NCI-H524 (cell line): ENCODE data around the gene LDHB.
"Not testable (repeated sequence)": the region's sequence is repeated elsewhere in the genome, so short reads cannot be mapped to it uniquely, and the experiment has no call there.

Experiments used
- DNase-seq, 2 experiments: peaks; one replicate each; lab custom pipeline; 2025; lab: John Stamatoyannopoulos, UW

LDHB gene

DNA sequence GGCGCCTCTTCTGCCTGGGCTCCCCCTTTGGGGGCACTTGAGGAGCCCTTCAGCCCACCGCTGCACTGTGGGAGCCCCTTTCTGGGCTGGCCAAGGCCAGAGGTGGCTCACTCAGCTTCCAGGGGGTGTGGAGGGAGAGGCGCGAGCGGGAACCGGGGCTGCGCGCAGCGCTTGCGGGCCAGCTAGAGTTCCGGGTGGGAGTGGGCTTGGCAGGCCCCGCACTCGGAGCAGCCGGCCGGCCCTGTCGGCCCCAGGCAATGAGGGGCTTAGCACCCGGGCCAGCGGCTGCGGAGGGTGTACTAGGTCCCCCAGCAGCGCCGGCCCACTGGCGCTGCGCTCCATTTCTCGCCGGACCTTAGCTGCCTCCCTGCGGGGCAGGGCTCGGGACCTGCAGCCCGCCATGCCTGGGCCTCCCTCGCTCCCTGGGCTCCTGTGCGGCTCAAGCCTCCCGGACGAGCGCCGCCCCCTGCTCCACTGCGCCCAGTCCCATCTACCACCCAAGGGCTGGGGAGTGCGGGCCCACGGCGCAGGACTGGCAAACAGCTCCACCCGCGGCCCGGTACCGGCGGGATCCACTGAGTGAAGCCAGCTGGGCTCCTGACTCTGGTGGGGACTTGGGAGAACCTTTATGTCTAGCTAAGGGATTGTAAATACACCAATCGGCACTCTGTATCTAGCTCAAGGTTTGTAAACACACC is 3.9 kb upstream of the LDHB start:
- DNase-seq: not testable (repeated sequence)

DNA sequence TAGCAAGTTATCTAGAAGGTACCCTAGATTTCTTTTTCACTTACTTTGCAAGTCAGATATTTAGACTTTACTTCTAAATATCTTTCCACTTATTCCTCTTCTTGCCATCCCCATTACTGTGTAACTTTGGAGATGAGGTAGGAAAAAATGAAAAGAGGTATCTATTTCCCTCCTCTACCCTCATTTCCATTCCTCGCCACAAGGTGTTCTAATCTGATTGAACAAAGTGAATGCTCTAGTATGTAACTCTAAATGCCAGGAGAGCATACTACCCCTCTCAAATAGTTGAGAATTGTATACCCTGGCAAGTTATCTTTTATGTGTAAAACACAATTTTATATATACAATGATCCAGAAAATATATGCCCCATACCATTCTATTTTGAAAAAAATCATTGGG is 1.7 kb upstream of the LDHB start:
- DNase-seq: no peak

DNA sequence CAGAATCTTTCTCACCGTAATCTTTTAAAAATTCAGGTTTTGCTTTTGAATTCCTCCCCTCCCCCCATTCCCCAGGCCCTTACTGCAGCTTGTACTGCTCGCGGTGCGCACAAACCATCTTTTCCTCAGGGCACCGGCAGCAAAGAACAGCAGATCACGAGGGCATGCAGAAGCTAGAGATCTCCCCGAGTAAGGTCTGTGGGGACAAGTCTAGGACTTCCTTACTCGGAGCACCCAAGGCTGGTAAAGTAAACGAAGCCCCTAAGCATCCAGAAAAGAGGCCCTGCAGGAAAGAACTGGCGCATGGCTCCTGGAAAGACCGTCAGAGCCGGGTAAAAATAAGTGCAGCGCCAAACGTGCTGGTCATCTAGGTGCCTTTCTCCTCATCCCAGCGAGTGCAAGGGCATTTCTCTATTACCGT is 727 bp downstream of the LDHB start:
- DNase-seq: peak in 1 of 2 experiments; percentile 50

DNA sequence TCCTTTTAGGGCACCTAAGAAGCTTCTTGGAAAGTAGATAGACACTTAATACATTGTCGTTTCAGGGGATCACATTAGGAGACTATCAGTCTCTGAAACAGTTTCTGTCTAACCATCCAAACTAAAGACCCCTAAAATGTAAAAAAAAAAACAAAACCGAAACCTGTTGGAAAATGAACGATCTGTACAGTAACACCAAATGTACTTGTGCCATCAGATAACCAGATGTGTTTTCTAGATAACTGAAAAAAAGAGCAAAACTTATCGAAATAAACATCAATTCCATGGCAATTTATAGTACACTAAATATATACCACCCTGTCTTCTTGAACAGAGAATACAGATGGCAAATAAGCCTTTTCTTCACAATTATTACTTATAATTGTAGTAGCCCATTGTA is 2.1 kb downstream of the LDHB start:
- no peak for DNase-seq

DNA sequence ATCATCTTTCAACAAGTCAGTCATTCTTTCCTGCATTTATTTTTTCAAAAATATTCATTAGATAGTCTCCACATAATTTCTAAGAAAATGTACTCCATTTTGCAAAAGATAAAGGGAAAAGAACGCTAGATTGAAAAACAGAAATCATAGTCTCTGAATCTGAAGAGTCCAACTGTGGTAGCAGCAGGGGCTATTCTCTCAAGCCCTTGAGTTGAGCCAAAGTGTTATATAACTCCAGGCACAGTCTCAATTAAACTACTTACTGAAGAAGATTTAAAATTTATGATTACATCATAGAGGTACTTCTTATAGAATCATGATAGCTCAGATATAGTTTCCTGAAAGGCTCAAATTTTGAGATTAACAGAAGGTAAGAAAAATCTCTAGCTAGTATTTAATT is 5.8 kb downstream of the LDHB start:
- DNase-seq: no peak

DNA sequence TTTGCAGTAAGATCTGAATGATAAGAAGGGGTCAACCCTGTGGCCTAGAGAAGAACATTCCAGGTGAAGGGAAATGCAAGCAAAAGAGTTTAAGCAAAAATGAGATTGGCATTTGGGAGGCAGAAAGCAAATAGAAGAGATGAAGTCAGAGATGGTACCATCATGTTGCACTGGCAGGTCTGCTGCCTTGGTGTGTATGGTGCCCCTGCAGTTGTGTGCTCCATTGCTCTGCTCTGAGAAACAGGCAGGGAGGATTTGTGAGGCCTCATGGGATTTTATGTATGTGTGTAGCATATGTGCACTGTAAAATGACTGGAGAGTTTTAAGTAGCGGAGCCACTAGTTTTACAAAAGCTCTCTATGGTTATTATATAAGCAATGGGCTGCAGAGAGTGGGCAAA is 6.6 kb downstream of the LDHB start:
- DNase-seq: no peak

DNA sequence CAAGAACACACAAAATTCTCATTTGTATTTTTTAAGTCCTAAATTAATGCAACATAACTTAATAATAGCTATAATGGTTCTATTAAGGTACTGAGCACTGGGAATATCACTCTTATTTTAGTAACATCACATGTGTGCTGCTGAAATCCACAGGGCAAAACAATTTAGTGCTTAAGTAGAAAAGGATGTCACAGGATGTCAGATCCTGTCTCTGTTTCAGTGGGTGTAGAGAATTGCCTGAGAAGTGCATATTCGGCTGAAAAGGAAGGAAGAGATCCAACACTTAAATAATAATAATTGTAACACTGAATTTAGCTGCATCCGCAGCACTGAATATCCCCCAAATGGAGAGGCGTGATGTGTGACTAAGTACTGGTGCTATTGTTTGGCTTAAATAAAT is 8.6 kb downstream of the LDHB start:
- no peak for DNase-seq

DNA sequence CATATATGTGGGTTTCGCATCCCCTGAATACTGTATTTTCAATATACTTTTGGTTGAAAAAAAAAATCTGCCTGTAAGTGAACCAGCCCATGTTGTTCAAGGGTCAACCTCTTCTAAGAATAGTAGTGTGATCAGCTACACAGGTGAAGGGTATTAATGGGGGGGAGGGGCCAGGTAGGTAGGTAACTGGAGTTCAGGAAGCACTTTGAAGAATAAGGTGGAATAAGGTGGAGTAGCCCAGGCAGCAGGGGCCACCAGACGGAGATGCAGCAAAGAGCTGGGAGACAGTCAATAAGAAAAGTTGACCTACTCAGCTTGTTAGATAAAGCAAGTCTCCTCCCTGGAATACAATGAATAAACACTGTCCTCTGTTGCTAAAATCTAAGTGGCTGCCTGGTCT is 9.3 kb downstream of the LDHB start:
- DNase-seq: no peak

DNA sequence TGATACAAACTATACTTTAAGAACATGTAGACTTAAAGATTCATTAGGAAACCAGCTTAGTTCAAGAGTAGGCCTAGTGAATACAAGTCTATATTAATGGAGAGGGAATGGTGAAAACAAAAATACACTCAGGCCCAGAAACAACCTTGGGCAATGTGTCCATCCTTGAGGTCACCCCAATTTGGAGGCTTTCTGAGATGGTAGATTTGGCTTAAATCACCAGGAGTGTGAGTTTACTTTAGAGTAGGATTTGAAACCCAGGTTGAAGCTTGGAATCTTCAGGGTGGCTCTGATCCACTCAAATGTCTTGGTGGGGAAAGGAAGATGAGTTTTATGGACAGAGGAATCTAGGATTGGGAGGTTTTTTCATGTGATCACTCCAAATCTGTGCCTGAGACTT is 10.5 kb downstream of the LDHB start:
- DNase-seq: no peak

DNA sequence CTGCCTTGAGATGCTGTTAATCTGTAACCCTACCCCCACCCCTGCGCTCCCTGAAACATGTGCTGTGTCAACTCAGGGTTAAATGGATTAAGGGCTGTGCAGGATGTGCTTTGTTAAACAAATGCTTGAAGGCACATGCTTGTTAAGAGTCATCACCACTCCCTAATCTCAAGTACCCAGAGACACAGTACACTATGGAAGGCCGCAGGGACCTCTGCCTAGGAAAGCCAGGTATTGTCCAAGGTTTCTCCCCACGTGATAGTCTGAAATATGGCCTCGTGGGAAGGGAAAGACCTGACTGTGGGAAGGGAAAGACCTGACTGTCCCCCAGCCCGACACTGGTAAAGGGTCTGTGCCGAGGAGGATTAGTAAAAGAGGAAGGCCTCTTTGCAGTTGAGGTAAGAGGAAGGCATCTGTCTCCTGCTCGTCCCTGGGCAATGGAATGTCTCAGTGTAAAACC is 12.6 kb downstream of the LDHB start:
- DNase-seq: peak; percentile 30 to 74

DNA sequence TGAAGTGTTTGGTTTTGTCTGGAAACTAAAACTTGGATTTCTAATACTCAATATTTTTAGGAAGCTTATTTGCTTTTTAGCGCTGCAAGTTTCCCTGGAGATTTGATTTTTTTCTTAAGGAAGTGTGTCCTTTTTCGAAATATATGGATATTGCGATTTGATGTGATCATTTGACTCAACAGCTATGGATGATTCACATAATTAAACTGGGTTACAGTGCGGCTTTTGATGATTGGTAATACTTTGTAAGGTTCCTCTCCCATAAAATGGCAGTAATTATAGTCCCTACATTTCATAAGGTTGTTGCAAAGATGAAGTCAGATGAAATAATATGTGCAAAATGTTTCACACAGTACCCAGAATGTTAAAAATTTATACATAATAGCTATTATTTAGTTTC is 13.1 kb downstream of the LDHB start:
- DNase-seq: no peak

DNA sequence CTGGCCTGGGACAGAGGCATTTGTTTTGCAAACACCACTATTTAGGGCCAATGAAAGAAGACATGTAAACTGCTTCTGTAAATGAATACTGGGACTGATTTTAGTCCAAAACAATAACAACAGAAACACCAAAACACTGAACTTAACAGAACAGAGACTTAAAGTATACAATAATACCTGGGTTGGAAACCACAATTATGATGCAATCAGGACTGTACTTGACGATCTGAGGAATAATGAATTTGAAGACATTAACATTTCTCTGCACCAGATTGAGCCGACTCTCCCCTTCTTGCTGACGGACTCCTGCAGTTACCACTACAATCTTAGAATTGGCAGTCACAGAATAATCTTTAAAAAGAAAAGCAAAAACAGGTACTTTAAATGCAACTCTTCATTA is 13.9 kb downstream of the LDHB start:
- DNase-seq: no peak

DNA sequence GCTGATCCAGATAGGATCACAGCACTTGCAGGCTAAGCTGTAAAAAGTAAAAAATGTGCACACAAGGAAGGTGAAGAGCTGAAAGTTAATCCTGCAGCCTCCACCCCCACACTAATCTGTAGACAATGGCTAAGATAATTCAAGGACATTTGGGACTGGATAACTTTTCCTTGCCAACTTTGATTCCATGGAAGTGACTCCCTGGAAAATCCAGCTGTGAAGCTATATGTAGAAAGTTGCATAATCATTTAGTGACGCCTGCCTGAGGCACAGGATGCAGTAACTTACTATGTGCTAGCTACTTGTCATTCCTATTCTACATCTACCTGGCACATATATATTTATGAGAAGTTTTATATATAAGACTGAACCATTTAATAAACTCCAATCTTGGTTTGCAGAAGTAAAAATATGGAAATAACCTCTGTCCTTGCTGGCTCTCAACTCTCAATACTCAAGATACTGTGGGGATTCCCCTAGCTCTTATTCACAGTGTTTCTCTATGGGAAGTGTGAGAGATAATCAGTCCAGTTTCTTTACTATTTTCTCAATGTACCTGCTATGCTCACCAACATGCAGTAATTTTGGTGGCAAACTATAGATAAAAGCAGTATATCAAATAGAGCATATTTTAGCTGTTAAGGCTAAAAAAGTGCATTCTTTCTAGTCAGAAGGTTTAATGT is 14.8 kb downstream of the LDHB start:
- no peak for DNase-seq

DNA sequence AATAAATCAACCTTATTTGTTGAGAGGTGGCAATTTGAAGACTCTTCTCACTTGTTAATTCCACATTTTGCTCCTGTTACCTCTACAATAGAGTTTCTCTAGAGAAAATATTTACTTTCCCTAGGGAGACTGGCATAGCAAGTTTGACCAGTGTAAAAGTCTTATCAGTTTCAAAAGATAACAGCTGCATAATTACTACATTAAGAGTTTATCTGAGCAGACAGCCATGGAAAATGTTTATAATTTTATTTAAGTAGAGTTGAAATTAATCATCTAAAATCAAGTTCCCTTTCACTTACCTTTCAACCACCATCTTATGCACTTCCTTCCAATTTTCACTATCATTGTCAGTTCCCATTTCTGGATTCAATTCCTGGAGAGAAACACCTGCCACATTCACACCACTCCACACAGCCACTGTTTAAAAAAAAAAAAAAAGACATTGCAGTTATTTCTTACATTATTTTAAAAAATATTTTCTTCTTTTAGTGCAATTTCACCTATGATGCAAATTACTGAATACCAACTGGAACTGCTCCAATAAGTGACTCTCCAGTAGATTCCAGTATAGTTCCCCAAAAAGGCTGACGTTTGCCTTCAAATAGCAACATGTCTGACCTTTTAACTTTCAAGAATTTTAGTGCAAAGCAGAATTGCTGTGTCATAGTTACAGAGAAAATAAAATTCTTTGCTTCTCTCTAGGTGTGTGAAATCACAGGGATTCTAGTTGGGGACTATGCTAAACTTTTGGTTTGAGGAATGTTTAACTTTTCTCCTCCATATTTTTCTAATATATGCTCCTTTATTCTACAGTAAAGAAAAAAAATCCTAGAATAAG is 19.4 kb downstream of the LDHB start:
- DNase-seq: no peak

DNA sequence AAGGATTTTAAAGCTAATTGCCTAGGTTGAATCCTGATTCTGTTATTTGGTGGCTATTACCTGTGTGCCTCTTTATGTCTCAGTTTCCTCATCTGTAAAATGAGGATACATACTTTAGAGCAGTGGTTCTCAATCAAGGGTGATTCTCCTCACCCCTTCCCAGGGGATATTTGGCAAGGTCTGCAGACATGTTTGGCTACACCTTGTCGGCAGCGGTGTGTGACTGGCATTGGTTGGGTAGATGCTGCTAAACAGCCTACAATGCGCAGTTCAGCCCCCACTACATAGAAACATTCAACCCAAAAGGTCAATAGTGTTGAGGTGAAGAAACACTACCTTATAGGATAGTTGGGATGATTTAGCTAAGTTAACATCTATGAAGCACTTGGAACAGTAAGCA is 23.4 kb downstream of the LDHB start:
- no peak for DNase-seq

DNA sequence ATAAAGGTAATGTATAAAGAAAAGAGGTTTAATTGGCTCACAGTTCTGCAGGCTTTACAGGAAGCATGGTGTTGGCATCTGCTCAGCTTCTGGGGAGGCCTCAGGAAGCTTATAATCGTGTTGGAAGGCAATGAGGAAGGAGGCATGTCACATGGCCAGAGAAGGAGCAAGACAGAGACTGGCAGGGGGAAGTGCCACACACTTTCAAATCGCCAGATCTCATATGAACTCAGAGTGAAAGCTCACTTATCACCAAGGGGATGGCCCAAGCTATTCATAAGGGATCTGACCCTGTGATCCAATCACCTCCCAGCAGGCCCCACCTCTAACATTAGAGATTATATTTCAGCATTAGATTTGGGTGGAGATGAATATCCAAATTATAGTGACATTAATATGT is 26.3 kb downstream of the LDHB start:
- no peak for DNase-seq

DNA sequence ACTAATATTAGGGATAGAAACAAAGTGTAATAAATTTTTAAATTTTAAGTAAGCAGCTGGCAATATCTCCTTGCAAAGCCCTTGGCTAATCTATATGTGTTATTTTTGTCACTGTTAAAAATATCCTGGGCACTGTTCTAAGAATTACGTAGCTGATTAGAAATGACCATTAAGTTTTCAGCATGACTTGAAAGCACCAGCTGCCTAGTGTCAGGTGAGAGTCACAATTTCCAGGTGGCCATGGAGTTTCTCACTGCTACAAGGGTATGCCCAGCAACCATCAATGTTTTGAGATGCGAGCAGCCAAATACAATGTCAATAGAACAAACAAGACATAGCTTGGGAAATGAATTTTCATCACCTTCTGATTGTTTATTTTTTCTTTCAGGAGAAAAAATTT is 29.7 kb downstream of the LDHB start:
- DNase-seq: no peak

DNA sequence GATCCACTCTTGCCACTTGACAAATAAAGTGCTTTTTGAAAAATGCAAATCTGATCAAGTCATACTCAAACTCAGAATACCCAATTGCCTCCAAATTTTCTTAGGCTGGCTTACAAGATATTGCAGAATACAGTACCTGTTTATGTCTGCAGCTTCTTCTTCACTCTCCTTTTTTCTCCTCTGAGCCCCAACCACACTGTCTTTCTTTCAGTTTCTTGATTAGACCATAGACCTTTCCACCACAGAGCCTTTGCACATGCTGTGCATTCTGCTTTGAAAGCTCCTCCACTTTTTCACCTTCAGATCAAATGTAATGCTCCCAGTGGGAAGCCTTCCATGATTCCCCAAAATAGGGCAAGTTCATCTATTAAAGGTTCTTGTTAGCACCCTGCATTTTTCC is 39.1 kb downstream of the LDHB start:
- DNase-seq: no peak

DNA sequence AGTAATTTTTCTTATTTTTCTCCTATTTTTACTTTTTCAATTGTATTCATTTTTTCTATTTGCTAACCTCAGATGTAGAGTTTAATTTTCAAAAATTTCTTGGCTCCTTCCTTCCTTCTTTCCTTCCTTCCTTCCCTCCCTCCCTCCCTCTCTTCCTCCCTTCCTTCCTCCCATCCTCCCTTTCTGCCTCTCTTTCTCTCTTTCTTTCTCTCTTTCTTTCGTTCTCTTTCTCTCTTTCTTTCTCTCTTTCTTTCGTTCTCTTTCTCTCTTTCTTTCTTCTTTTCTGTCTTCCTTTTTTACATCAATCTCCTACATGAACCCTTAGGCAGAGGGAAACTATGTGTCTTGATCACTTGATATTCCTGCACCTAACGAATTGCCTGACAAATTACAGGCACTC is 40.6 kb downstream of the LDHB start:
- no peak for DNase-seq

DNA sequence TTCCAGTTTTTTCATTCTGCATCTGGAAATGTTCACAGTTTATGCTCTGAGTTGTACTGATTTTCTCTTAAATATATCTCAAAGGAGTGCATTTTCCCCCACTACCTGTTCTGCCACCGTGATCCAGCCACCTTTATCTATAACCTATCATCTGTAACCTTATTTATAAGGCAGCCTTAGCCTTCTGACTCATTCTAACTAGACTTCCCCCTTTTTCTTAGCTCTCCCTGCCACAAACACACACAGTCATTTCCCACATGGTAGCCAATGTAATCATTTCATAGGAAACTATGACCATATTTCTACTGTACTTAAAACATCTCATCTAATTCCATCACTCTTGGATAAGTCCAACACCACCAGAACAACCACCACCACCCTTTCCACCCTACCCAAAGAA is 42.2 kb downstream of the LDHB start:
- no peak for DNase-seq

DNA sequence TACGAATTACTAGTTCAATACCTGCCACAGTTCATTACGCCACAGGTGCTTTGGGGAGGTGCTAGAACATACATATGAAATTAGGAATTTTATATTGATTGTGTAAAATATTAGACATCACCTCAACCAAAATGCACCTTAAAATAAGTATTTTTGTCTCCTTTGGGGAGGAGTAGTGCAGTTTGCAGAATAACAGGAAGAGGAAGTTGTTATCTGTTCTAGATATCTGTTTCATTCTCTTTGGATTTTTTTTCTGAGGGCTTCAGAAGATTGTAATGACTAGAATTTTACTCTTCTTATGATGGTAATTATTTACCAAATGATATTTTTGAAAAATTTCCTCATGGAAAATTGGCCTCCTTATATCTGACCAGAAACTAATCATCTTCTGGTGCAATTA is 43.1 kb downstream of the LDHB start:
- no peak for DNase-seq

DNA sequence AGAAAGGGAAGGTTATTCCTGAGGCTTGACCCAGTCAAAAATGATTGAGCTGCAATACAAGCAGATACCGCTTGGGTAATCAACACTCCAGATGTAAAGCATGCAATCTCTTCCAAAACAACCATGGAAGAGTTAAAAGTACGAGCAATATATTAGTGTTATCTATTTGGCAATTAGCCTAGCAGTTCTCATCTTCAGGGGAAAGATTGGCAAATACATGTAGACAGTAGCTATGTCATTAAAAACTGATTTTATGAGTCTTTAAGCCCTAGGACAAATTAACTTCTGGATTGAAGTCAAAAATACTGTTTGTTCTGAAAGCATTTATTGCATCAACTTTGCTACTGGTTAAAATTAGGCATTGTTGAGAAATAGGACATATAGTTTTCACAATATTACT is 43.7 kb downstream of the LDHB start:
- DNase-seq: no peak

DNA sequence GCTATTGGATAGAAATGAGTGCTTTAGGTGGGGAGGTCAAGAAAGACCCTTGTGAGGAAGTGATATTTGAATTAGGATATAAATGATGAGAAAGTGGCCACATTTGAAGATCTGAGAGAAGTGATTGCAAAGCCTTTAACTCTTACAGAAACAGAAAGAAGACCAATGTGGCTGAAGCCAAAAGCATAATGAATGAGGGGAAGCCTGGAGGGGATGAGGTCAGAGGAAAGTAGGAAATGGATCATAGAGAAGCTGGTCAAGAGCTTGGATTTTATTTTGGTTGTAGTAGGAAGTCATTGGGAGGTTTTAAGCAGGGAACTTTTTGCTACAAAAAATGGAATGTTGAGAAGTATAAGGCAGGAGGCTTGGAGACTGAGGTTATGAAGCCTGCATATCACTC is 49.4 kb downstream of the LDHB start:
- no peak for DNase-seq
